Superior temporal gyrus (tissue), 1 donor: Measurements from ENCODE around the gene S100A2.
"Not testable (repeated sequence)": the region's sequence is repeated elsewhere in the genome, so short reads cannot be mapped to it uniquely, and the experiment has no call there.

Experiments used
- DNase-seq: peaks from one replicate; pipeline ENCODE4 v3.0.0-alpha.2; 2016; ENCODE audit errors: extremely low spot score

S100A2 gene

GRCh38 chr1:153532769-153533599 is 32.7 kb downstream of the S100A2 start:
- peak; percentile 84 for DNase-seq

DNA sequence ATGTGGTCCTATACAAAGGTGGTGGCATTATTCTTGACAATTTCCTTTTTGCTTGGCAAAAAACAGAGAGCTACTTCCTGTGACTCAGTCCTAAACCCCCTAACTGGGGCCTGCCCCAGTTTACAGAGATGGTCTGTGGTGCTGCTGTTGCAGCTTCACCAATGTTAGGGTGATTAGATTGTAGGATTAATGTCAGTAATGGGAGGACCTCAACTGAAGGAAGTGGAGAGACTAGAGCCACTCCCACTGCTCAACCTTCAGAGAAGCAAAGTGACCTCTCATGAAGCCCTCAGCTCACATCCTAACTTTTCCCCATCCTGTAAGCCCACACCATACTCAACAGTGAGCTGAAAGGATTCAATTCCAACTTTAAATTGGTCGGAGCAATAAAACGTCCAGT is 33.5 kb downstream of the S100A2 start:
- no peak for DNase-seq

DNA sequence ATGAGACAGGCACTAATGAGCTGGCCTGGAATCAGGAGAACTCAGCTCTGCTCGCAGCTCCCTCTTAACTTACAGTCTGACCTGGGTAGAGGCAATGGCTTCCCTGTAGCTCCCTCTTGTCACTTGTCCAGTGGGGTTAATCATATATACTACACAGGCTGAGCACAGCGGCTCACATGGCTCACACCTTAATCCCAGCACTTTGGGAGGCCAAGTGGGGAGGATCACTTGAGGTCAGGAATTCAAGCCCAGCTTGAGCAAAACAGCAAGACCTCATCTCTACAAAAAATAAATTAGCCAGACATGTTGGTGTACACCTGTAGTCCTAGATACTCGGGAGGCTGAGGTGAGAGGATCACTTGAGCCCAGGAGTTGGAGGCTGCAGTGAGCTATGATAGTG is 34.0 kb downstream of the S100A2 start:
- no peak for DNase-seq

DNA sequence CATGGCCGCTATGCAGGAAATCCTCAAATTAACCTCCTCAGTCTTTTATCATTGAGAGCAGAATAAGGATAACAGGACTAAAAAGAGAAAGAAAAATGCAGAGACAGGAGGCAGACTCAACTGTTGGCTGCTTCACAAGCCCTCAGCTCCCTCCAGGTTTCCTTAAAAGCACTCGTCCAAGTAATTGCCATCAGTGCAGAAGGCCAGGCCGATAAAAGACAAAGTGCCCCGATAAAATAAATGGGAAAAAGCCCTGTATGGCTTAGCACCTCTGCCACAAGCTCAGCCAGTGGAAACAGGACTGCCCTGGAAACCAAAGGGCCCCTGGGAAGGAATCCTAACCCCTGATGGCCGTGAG is 38.0 kb downstream of the S100A2 start:
- DNase-seq: no peak

DNA sequence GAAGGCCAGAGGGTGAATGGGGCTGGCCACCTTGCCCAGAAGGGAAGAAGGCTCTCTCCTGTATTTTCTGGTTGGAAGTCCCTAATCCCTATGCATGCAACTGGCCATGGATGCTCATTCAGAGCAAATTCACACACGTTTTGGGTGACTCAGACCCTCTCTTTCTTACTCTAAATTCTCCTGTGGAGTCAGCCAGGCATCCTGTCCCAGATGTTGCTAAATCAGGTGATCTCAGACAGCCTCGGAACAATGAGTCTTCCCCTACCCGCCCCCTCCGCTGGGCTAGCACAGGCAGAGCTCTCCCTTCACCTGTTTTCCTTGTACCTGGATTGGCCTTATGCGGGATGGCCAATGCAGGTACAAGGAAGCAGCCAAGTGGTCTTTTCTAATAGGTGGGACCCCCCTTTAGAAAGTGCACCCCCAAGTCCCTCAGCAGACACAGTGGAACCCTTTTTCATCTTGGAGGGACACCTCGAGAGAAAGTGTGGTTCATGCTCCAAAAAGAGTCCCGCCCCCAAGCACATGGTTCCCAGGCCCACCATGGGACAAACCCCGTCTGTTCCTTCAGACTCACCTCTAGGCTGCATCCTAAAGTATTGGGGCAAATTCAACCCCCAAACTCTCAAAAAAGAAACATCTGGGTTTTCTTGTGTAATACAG is 38.5 kb downstream of the S100A2 start:
- DNase-seq: no peak

DNA sequence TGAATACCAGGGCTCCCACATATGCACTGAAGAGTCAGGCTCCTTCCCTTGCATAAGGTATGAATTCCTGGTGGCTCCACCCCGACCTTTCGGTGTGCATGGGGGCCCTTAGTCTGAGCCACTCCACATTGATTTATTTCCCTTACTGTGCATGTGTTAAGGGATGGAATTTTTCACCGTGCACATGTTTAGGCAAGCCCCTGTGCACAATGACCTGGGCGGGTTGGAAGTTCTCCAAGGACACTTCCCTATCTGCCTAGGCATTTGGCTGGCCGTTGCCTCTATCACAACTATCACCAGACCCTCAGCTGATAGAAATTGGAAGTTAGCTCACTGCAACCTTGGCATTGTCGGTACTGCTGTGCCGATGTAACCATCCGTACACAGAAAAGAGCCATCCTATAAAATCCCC is 39.5 kb downstream of the S100A2 start:
- no peak for DNase-seq

DNA sequence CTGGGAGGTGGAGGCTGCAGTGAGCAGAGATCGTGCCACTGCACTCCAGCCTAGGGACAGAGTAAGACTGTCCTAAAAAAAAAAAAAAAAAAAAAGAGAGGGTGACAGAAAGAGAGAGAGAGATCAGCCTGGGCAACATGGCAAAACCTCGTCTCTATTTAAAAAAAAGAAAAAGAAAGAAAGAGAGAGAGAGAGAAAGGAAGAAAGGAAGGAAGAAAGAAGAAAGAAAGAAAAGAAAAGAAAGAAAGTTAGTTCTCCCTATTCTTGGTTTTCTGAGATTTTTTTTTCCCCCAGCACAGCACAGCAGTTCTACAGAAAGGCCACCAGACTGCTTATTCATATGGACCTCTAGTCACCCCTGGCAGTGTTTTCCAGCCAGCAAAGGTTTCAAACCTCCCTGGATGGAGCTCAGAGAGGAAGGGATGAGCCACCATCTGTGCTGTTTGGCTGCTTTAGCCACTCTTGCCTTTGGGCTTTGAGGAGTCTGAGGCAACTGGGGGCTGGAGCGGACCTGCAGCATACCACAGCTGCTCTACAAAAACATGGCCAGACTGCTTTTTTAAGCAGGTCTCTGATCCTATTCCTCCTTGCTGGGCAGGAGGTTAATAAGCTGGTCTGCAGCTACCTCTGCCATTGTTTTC is 40.4 kb downstream of the S100A2 start:
- DNase-seq: no peak

DNA sequence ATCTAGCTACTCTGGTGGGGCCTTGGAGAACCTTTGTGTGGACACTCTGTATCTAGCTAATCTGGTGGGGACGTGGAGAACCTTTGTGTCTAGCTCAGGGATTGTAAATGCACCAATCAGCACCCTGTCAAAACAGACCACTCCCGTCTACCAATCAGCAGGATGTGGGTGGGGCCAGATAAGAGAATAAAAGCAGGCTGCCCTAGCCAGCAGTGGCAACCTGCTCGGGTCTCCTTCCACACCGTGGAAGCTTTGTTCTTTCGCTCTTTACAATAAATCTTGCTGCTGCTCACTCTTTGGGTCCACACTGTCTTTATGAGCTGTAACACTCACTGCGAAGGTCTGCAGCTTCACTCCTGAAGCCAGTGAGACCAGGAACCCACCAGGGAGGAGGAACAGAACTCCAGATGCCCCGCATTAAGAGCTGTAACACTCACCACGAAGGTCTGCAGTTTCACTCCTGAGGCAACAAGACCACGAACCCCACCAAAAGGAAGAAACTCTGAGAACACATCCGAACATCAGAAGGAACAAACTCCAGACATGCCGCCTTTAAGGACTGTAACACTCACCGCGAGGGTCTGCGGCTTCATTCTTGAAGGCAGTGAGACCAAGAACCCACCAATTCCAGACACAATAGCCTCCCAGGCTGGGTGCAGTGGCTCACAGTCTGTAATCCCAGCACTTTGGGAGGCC is 43.1 kb downstream of the S100A2 start:
- DNase-seq: not testable (repeated sequence)

GRCh38 chr1:153521808-153522207 is 43.8 kb downstream of the S100A2 start:
- not testable (repeated sequence) for DNase-seq

DNA sequence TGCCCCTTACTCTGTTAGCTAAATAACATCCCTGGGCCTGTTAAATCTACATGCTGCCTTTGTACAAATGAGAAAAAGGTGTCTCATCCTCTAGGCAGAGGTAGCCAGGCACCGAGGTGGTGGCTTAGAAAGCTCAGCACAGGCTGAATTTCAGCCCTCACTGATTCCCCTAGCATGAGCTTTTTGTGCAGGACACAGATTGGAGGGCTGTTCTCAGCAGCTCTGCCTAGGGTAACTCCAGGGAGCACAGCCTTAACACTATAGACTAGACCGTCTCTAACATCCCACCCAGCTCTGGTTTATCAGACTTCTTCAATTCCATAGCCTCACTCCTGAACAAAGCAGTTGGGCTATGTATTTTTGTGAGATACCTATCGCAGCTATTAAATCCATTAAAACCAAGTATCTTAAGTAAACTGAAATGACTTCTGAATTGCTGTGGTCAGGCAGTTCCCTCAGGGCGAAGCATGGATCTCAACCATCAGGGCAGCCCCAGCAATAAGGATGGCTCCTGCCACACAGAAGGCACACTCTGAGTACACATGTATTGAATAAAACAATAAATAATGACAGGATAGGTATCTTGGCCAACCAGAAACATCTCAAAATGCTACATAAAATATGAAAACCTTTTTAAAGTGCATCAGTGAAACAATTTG is 44.7 kb downstream of the S100A2 start:
- DNase-seq: no peak

DNA sequence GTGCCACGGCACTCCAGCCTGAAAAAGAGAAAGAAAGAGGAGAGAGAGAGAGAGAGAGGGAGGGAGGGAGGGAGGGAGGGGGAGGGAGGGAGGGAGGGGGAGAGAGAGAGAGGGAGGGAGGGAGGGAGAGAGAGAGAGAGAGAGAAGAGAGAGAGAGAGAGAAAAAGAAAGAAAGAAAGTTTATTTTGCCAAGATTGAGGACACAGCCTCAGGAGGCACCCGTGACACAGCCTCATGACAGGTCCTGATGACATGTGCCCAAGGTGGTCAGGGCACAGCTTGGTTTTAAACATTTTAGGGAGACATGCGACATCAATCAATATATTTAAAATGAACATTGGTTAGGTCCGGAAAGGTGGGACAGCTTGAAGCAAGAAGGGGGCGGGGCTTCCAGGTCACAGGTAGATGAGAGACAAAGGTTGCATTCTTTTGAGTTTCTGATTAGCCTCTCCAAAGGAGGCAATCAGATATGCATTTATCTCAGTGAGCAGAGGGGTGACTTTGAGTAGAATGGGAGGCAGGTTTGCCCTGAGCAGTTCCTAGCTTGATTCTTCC is 45.4 kb downstream of the S100A2 start:
- not testable (repeated sequence) for DNase-seq

DNA sequence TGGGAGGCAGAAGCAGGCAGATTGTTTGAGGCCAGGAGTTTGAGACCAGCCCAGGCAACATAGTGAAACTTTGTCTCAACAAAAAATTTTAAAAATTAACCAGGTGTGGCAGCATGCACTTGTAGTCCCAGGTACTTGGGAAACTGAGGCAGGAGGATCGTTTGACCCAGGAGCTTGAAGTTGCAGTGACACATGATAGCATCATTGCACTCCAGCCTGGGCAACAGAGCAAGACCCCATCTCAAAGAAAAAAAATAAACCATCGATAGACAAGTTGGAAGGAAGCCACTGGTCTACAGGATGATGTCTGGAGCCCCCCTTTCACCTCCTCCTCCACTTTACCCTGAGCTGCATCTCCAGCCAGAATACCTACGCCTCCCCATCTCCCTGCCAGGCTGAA is 46.4 kb downstream of the S100A2 start:
- DNase-seq: no peak

DNA sequence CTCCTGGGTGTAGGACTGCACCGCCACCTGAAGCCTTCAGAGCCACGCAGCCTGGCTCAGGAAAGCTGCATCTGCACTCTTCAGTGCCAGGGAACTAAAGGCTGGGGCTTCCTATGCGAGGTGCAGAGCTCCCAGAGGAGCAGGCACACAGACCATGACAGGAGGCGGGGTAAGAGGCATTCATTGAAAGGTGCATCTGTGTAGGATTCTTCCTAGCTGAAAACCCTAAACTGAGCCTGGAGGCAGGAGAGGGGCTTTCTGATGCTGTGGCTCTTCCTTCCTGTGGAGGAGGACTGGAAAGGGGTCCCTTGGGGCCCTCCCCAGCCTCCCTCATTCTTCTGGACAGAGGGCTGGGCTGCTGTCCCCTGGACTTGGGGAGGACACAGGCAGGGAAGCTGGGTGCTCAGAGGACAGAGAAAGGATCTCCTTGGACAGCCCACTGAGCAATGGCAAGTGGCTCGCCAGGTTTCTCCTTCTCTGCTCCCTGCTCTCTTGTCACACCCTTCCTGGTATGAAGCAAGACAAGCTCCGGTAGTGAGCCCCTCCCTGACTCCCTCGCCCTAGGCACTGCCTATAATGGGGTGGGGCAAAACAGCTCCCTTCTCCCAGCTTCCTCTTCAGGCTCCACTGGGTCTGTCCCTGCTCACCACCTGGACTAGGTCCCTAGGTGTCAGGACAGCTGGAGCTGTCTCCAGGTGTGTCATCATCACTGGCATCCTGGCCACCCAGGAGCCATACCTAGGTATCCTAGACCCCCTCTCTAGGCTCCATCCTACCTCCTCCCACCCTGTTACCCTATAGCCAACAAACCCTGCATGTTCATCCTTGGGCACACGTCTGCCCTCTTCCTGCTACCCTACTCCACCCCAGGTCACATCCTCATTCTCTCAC is 49.9 kb downstream of the S100A2 start:
- no peak for DNase-seq

DNA sequence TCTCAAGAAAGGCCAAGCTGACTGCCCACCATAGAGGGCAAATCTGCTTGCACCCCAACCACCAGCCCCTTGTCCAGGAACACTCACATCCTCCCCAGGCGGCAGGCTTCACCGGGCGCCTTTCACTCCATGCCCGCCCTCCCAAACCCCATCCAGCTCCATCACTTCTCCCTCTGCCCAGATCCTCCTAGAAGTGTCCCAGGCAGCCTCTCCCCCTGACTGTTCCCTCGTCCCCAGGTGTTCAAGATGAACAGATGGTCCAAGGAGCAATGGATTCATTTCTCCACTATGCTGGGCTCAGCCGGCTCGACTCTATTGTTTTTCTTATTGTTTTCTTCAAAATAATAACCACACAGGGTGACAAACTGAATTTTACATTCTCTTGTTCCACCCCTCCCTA is 52.0 kb downstream of the S100A2 start:
- DNase-seq: no peak

- no peak for DNase-seq
Measured at GRCh38 chr1:153513023-153513422, 52.6 kb downstream of the S100A2 start.
